MCF 10A (cell line): Measurements from ENCODE around the gene MT1B. TPM values are rescaled to one million over a fixed set of nuclear protein-coding genes. Genes with fewer than 3 reads are reported as not detected.

Experiments
- BruUV-seq: library from RNA; stranded (reverse); fragments of 400-500 nt; replicated peaks from 2 replicates; lab custom pipeline; 2021; lab: Mats Ljungman, UMichigan
- CTCF ChIA-PET: fragments of 300-600 bp; sonication (Branson Sonifier 250); formaldehyde crosslinking; extraction: SDS; loops from one replicate; lab custom pipeline; 2021; ENCODE audit warnings: antibody characterized with exemption, inconsistent platforms; lab: Yijun Ruan, JAX
- POLR2A ChIA-PET: fragments of 300-600, 350-650 bp; sonication (Branson Sonifier 250); formaldehyde crosslinking; extraction: SDS; loops from one replicate; lab custom pipeline; 2020; ENCODE audit warnings: antibody characterized with exemption, inconsistent platforms; lab: Yijun Ruan, JAX
- DNase-seq: peaks from one replicate; pipeline ENCODE4 v3.0.0-alpha.2; 2018; ENCODE audit not compliant: unreplicated experiment
- H3K27ac Mint-ChIP-seq: one replicate; pipeline ENCODE4 v1.8.0; 2022; ENCODE audit warnings: mild to moderate bottlenecking, low read depth, mixed read lengths; ENCODE audit not compliant: unreplicated experiment
- H3K27me3 Mint-ChIP-seq: one replicate; pipeline ENCODE4 v1.8.0; 2022; ENCODE audit warnings: mixed read lengths; ENCODE audit not compliant: insufficient read depth, unreplicated experiment
- H3K36me3 Mint-ChIP-seq: one replicate; pipeline ENCODE4 v1.8.0; 2022; ENCODE audit warnings: mild to moderate bottlenecking, moderate library complexity, mixed read lengths; ENCODE audit not compliant: insufficient read depth, unreplicated experiment
- H3K4me1 Mint-ChIP-seq: one replicate; pipeline ENCODE4 v1.8.0; 2022; ENCODE audit warnings: mixed read lengths; ENCODE audit not compliant: insufficient read depth, unreplicated experiment
- H3K4me3 Mint-ChIP-seq: one replicate; pipeline ENCODE4 v1.8.0; 2022; ENCODE audit warnings: mild to moderate bottlenecking, moderate library complexity, mixed read lengths; ENCODE audit not compliant: unreplicated experiment
- H3K9me3 Mint-ChIP-seq: one replicate; pipeline ENCODE4 v1.8.0; 2022; ENCODE audit warnings: mixed read lengths; ENCODE audit not compliant: unreplicated experiment
- CTCF ChIP-seq: fragments of 200-600 bp; IDR thresholded peaks from one replicate; pipeline ENCODE4 v1.8.0; 2022; ENCODE audit warnings: antibody characterized with exemption, mild to moderate bottlenecking; ENCODE audit not compliant: unreplicated experiment
- intact Hi-C: fragments of 100-400 bp; cut with micrococcal nuclease; formaldehyde crosslinking; loops from 2 replicates; pipeline ENCODE4 v1.14.1; 2022
- total RNA-seq: library from RNA; stranded (reverse); gene quantifications from 2 replicates; pipeline ENCODE4 v1.2.3, GENCODE V29; 2022

The MT1B gene
- total RNA-seq, 1 experiment from 2014 or later, result not detected

- Mint-ChIP-seq H3K36me3 (no peaks in the 10 kb centered on the region), H3K4me1 (peaks cover 20% of the 10 kb centered on the region), H3K27me3 (no peaks in the 10 kb centered on the region), H3K27ac (no peak overlapping the region), H3K4me3 (no peak overlapping the region), H3K9me3 (no peaks in the 10 kb centered on the region)
- CTCF ChIA-PET, result interaction anchor here (0.7 to 1.3 kb wide), 2 partner anchors 8 to 10 kb away, joined by 4 to 5 read pairs; partner anchors contain the start of gene MT1E
- BruUV-seq, result no TSS peak
- intact Hi-C loops, result no loop called here
- no peak for TF ChIP-seq CTCF
- POLR2A ChIA-PET, result interaction anchor here (0.7 to 1.6 kb wide), 6 partner anchors 14 to 51 kb away, joined by 3 to 5 read pairs (median 4); partner anchors contain the start of genes MT1X and MT2A
- no peak for DNase-seq
Measured at GRCh38 chr16:56633535-56633934, 18.2 kb upstream of the MT1B start.

- DNase-seq, result no peak
- no peaks in the 10 kb centered on the region for H3K36me3 Mint-ChIP-seq
- H3K4me3 Mint-ChIP-seq, result no peak overlapping the region
- no peaks in the 10 kb centered on the region for H3K27me3 Mint-ChIP-seq
- no peaks in the 10 kb centered on the region for H3K9me3 Mint-ChIP-seq
- peaks cover 16% of the 10 kb centered on the region for H3K4me1 Mint-ChIP-seq
- no peak for TF ChIP-seq CTCF
- BruUV-seq, result no TSS peak
- CTCF ChIA-PET, result interaction anchor here (1.3 kb wide), 1 partner anchor 9 kb away, joined by 5 read pairs; the partner anchor contains the start of gene MT1E
- POLR2A ChIA-PET, result interaction anchor here (1.6 kb wide), 1 partner anchor 12 kb away, joined by 4 read pairs; no protein-coding TSS in a partner anchor
- H3K27ac Mint-ChIP-seq, result peak overlapping the region; percentile 29
- intact Hi-C loops, result no loop called here
Measured at GRCh38 chr16:56634715-56635440, 16.8 kb upstream of the MT1B start.

GRCh38 chr16:56635441-56635967 is 16.2 kb upstream of the MT1B start:
- TF ChIP-seq CTCF, result no peak
- no peak overlapping the region for H3K4me3 Mint-ChIP-seq
- ChIA-PET POLR2A (interaction anchor here (2.0 kb wide), 1 partner anchor 29 kb away, joined by 4 read pairs; no protein-coding TSS in a partner anchor), CTCF (interaction anchor here (1.6 kb wide), 1 partner anchor 31 kb away, joined by 7 read pairs; no protein-coding TSS in a partner anchor)
- no peak for DNase-seq
- BruUV-seq, result no TSS peak
- no peaks in the 10 kb centered on the region for H3K27me3 Mint-ChIP-seq
- no peak overlapping the region for H3K27ac Mint-ChIP-seq
- H3K36me3 Mint-ChIP-seq, result no peaks in the 10 kb centered on the region
- no peaks in the 10 kb centered on the region for H3K9me3 Mint-ChIP-seq
- intact Hi-C loops, result no loop called here
- H3K4me1 Mint-ChIP-seq, result peaks cover 16% of the 10 kb centered on the region
